Muscle layer of colon (tissue), 2 donors: ENCODE results near the gene SYNE1.

ENCODE experiments used
- H3K27ac ChIP-seq: one replicate; pipeline ENCODE4 v1.7.0; 2013; ENCODE audit warnings: low read depth, mild to moderate bottlenecking, low read length, moderate library complexity
- H3K27me3 ChIP-seq, 2 donors: one replicate each; pipeline ENCODE4 v1.7.0; 2013; ENCODE audit warnings: low read length in 2 of 2, mild to moderate bottlenecking in 2 of 2; ENCODE audit not compliant: insufficient read depth in 2 of 2, control insufficient read depth in 1 of 2
- H3K36me3 ChIP-seq: one replicate; pipeline ENCODE4 v1.7.0; 2013; ENCODE audit warnings: mild to moderate bottlenecking, low read length; ENCODE audit not compliant: insufficient read depth
- H3K4me1 ChIP-seq: one replicate; pipeline ENCODE4 v1.7.0; 2013; ENCODE audit warnings: mild to moderate bottlenecking, low read length; ENCODE audit not compliant: insufficient read depth
- H3K4me3 ChIP-seq, 2 donors: one replicate each; pipeline ENCODE4 v1.7.0; 2013; ENCODE audit warnings: low read length in 2 of 2, low read depth in 1 of 2, mild to moderate bottlenecking in 1 of 2, moderate library complexity in 1 of 2
- H3K9ac ChIP-seq: one replicate; pipeline ENCODE4 v1.7.0; 2013; ENCODE audit warnings: low read length
- H3K9me3 ChIP-seq: one replicate; pipeline ENCODE4 v1.7.0; 2013; ENCODE audit warnings: mild to moderate bottlenecking, low read length
- donor health status: abdominal sarcoma.
- donor health status: Adenocarcinoma of cecum.

The SYNE1 gene

GRCh38 chr6:152478377-152479010 lies 158.7 kb downstream of the SYNE1 start:
- Histone ChIP-seq H3K9me3 (no peaks in the 10 kb centered on the region), H3K36me3 (no peaks in the 10 kb centered on the region), H3K9ac (no peak overlapping the region), H3K27ac (no peak overlapping the region), H3K4me1 (no peaks in the 10 kb centered on the region), H3K4me3 (no peak overlapping the region), H3K27me3 (no peaks in the 10 kb centered on the region)

GRCh38 chr6:152474354-152474753 lies 162.8 kb downstream of the SYNE1 start:
- H3K27ac ChIP-seq = no peak overlapping the region
- no peaks in the 10 kb centered on the region for H3K4me1 ChIP-seq
- no peaks in the 10 kb centered on the region for H3K9me3 ChIP-seq
- H3K27me3 ChIP-seq = no peaks in the 10 kb centered on the region
- no peak overlapping the region for H3K9ac ChIP-seq
- H3K36me3 ChIP-seq = no peaks in the 10 kb centered on the region
- no peak overlapping the region for H3K4me3 ChIP-seq

- Histone ChIP-seq H3K27ac (no peak overlapping the region), H3K4me3 (no peak overlapping the region), H3K9ac (no peak overlapping the region), H3K36me3 (no peaks in the 10 kb centered on the region), H3K4me1 (no peaks in the 10 kb centered on the region), H3K9me3 (no peaks in the 10 kb centered on the region), H3K27me3 (no peaks in the 10 kb centered on the region)
Measured at GRCh38 chr6:152472325-152472724, 164.8 kb downstream of the SYNE1 start.

GRCh38 chr6:152471456-152472265 lies 165.5 kb downstream of the SYNE1 start:
- H3K27me3 ChIP-seq = no peaks in the 10 kb centered on the region
- peak overlapping the region; percentile 41 for H3K9ac ChIP-seq

GRCh38 chr6:152463164-152463563 lies 174.0 kb downstream of the SYNE1 start:
- Histone ChIP-seq H3K27ac (no peak overlapping the region), H3K9me3 (no peaks in the 10 kb centered on the region), H3K9ac (no peak overlapping the region), H3K4me1 (no peaks in the 10 kb centered on the region), H3K36me3 (no peaks in the 10 kb centered on the region), H3K27me3 (no peaks in the 10 kb centered on the region), H3K4me3 (peak overlapping the region in 1 of 2 donors; percentile 1)

More at GRCh38 chr6:152471456-152472265, 165.5 kb downstream of the SYNE1 start:
- Histone ChIP-seq H3K9me3 (no peaks in the 10 kb centered on the region), H3K4me1 (no peaks in the 10 kb centered on the region), H3K4me3 (peak overlapping the region in 1 of 2 donors; percentile 50), H3K27ac (no peak overlapping the region), H3K36me3 (no peaks in the 10 kb centered on the region)

- H3K4me3 ChIP-seq = peak overlapping the region in 1 of 2 donors; percentile 1
- H3K36me3 ChIP-seq = no peaks in the 10 kb centered on the region
- no peaks in the 10 kb centered on the region for H3K4me1 ChIP-seq
- no peak overlapping the region for H3K27ac ChIP-seq
- H3K9me3 ChIP-seq = no peaks in the 10 kb centered on the region
- H3K27me3 ChIP-seq = no peaks in the 10 kb centered on the region
- no peak overlapping the region for H3K9ac ChIP-seq
Measured at GRCh38 chr6:152462716-152463115, 174.4 kb downstream of the SYNE1 start.

- H3K4me3 ChIP-seq = no peak overlapping the region
- H3K9me3 ChIP-seq = no peaks in the 10 kb centered on the region
- H3K27me3 ChIP-seq = no peaks in the 10 kb centered on the region
- no peaks in the 10 kb centered on the region for H3K36me3 ChIP-seq
- no peak overlapping the region for H3K27ac ChIP-seq
- no peaks in the 10 kb centered on the region for H3K4me1 ChIP-seq
- no peak overlapping the region for H3K9ac ChIP-seq
Measured at GRCh38 chr6:152461556-152461955, 175.6 kb downstream of the SYNE1 start.

- H3K27ac ChIP-seq = no peak overlapping the region
- H3K27me3 ChIP-seq = no peaks in the 10 kb centered on the region
- H3K9me3 ChIP-seq = no peaks in the 10 kb centered on the region
- H3K4me3 ChIP-seq = no peak overlapping the region
- no peaks in the 10 kb centered on the region for H3K4me1 ChIP-seq
- H3K36me3 ChIP-seq = no peaks in the 10 kb centered on the region
- no peak overlapping the region for H3K9ac ChIP-seq
Measured at GRCh38 chr6:152458648-152459644, 178.2 kb downstream of the SYNE1 start.

- Histone ChIP-seq H3K4me3 (no peak overlapping the region), H3K36me3 (no peaks in the 10 kb centered on the region), H3K9me3 (no peaks in the 10 kb centered on the region), H3K27me3 (no peaks in the 10 kb centered on the region), H3K9ac (no peak overlapping the region), H3K27ac (no peak overlapping the region), H3K4me1 (no peaks in the 10 kb centered on the region)
Measured at GRCh38 chr6:152457949-152458624, 179.1 kb downstream of the SYNE1 start.

GRCh38 chr6:152454003-152454402 lies 183.2 kb downstream of the SYNE1 start:
- H3K36me3 ChIP-seq = no peaks in the 10 kb centered on the region
- no peaks in the 10 kb centered on the region for H3K9me3 ChIP-seq
- no peak overlapping the region for H3K4me3 ChIP-seq
- H3K4me1 ChIP-seq = no peaks in the 10 kb centered on the region
- H3K27me3 ChIP-seq = no peaks in the 10 kb centered on the region
- no peak overlapping the region for H3K27ac ChIP-seq
- no peak overlapping the region for H3K9ac ChIP-seq

- Histone ChIP-seq H3K4me3 (no peak overlapping the region), H3K27me3 (no peaks in the 10 kb centered on the region), H3K27ac (no peak overlapping the region), H3K4me1 (no peaks in the 10 kb centered on the region), H3K36me3 (no peaks in the 10 kb centered on the region), H3K9ac (no peak overlapping the region), H3K9me3 (no peaks in the 10 kb centered on the region)
Measured at GRCh38 chr6:152453421-152453820, 183.7 kb downstream of the SYNE1 start.
